K562 (cell line): Measurements from ENCODE around the gene TTYH2. TPM values are rescaled to one million over a fixed set of nuclear protein-coding genes. Genes with fewer than 3 reads are reported as not detected.
A peak's percentile ranks its signal among the peaks of the same experiment; 100 is the strongest.

Experiments
- ATAC-seq: fragments of 200-7000 bp; cut with Tn5 transposase; 3 replicates; pipeline ENCODE4 v1.9.1; 2020; ENCODE audit warnings: moderate library complexity
- BruUV-seq: library from RNA; stranded (reverse); fragments of 400-500 nt; replicated peaks from 2 replicates; lab custom pipeline; 2021; lab: Mats Ljungman, UMichigan
- CTCF ChIA-PET: fragments of 300-600 bp; formaldehyde crosslinking; extraction: SDS; loops from one replicate; lab custom pipeline; 2021; ENCODE audit warnings: low intra/inter-chr PET ratio; lab: Yijun Ruan, JAX
- POLR2A ChIA-PET: fragments of 300-600, 350-650 bp; sonication (Branson Sonifier 250); formaldehyde crosslinking; extraction: SDS; loops from one replicate; lab custom pipeline; 2021; ENCODE audit warnings: antibody characterized with exemption, inconsistent platforms; lab: Yijun Ruan, JAX
- DNase-seq, 4 experiments: peaks; one replicate each; pipeline versions ENCODE4 v3.0.0 to v3.0.0-alpha.2; 2011 to 2018; ENCODE audit warnings: low spot score in 3 of 4, mixed read lengths in 3 of 4; ENCODE audit errors: extremely low read depth in 1 of 4
- FAIRE-seq: peaks from 2 replicates; lab custom pipeline; 2011; peaks lifted over from hg19 to GRCh38; lab: Jason Lieb, UNC
- H2AFZ ChIP-seq: 2 replicates; pipeline ENCODE4 v1.6.0; 2011; ENCODE audit warnings: low read depth, low read length, control low read depth, inconsistent platforms
- H3K27ac ChIP-seq: fragments of 200-600 bp; 3 replicates; pipeline ENCODE4 v1.8.0; 2011; ENCODE audit warnings: low read depth, mild to moderate bottlenecking, control low read depth, inconsistent platforms, low read length, moderate library complexity, mixed read lengths; ENCODE audit errors: extremely low read depth
- H3K27me3 ChIP-seq, 2 experiments: fragments of 300-600 bp in 1 of 2; 2 replicates in 1 of 2; 3 replicates in 1 of 2; pipeline versions ENCODE4 v1.6.0 to v1.8.0; 2011; ENCODE audit warnings: inconsistent platforms in 2 of 2, low read length in 2 of 2, mild to moderate bottlenecking in 1 of 2, mixed read lengths in 1 of 2, moderate library complexity in 1 of 2; ENCODE audit not compliant: control insufficient read depth in 2 of 2, insufficient read depth in 2 of 2
- H3K36me3 ChIP-seq: fragments of 300-600 bp; 3 replicates; pipeline ENCODE4 v1.8.0; 2011; ENCODE audit warnings: mild to moderate bottlenecking, low read length, inconsistent platforms; ENCODE audit not compliant: control insufficient read depth, insufficient read depth
- H3K4me1 ChIP-seq, 2 experiments: fragments of 200-600 bp in 1 of 2; replicated peaks in 1 of 2; 2 replicates in 1 of 2; 3 replicates in 1 of 2; pipeline versions ENCODE4 v1.5.1 to v1.8.0; 2011; ENCODE audit warnings: inconsistent platforms in 2 of 2, low read length in 2 of 2, mild to moderate bottlenecking in 1 of 2, mixed read lengths in 1 of 2, moderate library complexity in 1 of 2; ENCODE audit not compliant: control insufficient read depth in 2 of 2, insufficient read depth in 2 of 2
- H3K4me2 ChIP-seq: 2 replicates; pipeline ENCODE4 v1.6.1; 2011; ENCODE audit warnings: low read length, control low read depth, inconsistent platforms, mixed read lengths; ENCODE audit not compliant: insufficient read depth
- H3K4me3 ChIP-seq: fragments of 200-600 bp; sonication (generic), shearing (Covaris generic); 2 replicates; pipeline ENCODE4 v1.5.1; 2016; ENCODE audit warnings: control low read depth, inconsistent platforms
- H3K79me2 ChIP-seq: fragments of 200-600 bp; 3 replicates; pipeline ENCODE4 v1.8.0; 2011; ENCODE audit warnings: low read length, inconsistent platforms; ENCODE audit not compliant: control insufficient read depth, insufficient read depth
- H3K9ac ChIP-seq, 2 experiments: 2 replicates each; pipeline versions ENCODE4 v1.6.0 to v1.6.1; 2011; ENCODE audit warnings: low read depth in 2 of 2, low read length in 2 of 2, control low read depth in 1 of 2, inconsistent platforms in 1 of 2, mild to moderate bottlenecking in 1 of 2, mixed read lengths in 1 of 2; ENCODE audit not compliant: insufficient read depth in 1 of 2
- H3K9me1 ChIP-seq: one replicate; pipeline ENCODE4 v1.6.0; 2011; ENCODE audit warnings: inconsistent platforms, mild to moderate bottlenecking, low read length, moderate library complexity; ENCODE audit not compliant: control insufficient read depth, insufficient read depth
- H3K9me3 ChIP-seq: replicated peaks from 2 replicates; pipeline ENCODE4 v1.5.1; 2011; ENCODE audit warnings: low read depth, low read length, inconsistent platforms; ENCODE audit not compliant: control insufficient read depth, insufficient read depth
- H4K20me1 ChIP-seq: replicated peaks from 2 replicates; pipeline ENCODE4 v1.6.1; 2011; ENCODE audit warnings: low read length, inconsistent platforms, mixed read lengths; ENCODE audit not compliant: control insufficient read depth, insufficient read depth
- BACH1 ChIP-seq: fragments of 200-800 bp; sonication (Bioruptor generic); IDR thresholded peaks from 2 replicates; pipeline ENCODE4 v1.6.1; 2016; ENCODE audit warnings: missing genetic modification characterization, missing compliant biosample characterization
- C11orf30 ChIP-seq: fragments of 450-650 bp; IDR thresholded peaks from 2 replicates; pipeline ENCODE4 v1.6.1; 2016; ENCODE audit warnings: low read depth, mild to moderate bottlenecking
- DPF2 ChIP-seq: fragments of 450-650 bp; IDR thresholded peaks from 2 replicates; pipeline ENCODE4 v1.6.1; 2016
- ETV5 ChIP-seq: sonication (generic); formaldehyde crosslinking; IDR thresholded peaks from 2 replicates; pipeline ENCODE4 v1.4.0; 2020; ENCODE audit warnings: low read depth, mild to moderate bottlenecking, missing genetic modification reagents
- FOXK2 ChIP-seq, 2 experiments: fragments of 450-650 bp; IDR thresholded peaks in 1 of 2; conservative IDR thresholded peaks in 1 of 2; 2 replicates each; pipeline ENCODE4 v1.6.1; 2016; ENCODE audit warnings: low read depth in 2 of 2, mild to moderate bottlenecking in 1 of 2
- HDAC6 ChIP-seq: IDR thresholded peaks from 2 replicates; pipeline ENCODE4 v1.6.1; 2012; ENCODE audit warnings: low read depth, mild to moderate bottlenecking, control low read depth, inconsistent platforms, low read length, moderate library complexity
- KDM1A ChIP-seq, 2 experiments: fragments of 450-650 bp; IDR thresholded peaks; 2 replicates each; pipeline ENCODE4 v1.6.1; 2016; ENCODE audit warnings: mild to moderate bottlenecking in 2 of 2
- LEF1 ChIP-seq: fragments of 450-650 bp; IDR thresholded peaks from 2 replicates; pipeline ENCODE4 v1.6.1; 2016; ENCODE audit warnings: mild to moderate bottlenecking
- MAFF ChIP-seq: IDR thresholded peaks from 2 replicates; pipeline ENCODE4 v1.6.1; 2012; ENCODE audit warnings: low read length, improper control_type of control experiment
- MAFK ChIP-seq: IDR thresholded peaks from 2 replicates; pipeline ENCODE4 v1.6.1; 2011; ENCODE audit warnings: low read length, improper control_type of control experiment
- NBN ChIP-seq: fragments of 450-650 bp; IDR thresholded peaks from 2 replicates; pipeline ENCODE4 v1.6.1; 2016; ENCODE audit warnings: low read depth, mild to moderate bottlenecking
- NFE2 ChIP-seq: IDR thresholded peaks from 2 replicates; pipeline ENCODE4 v1.6.1; 2014; ENCODE audit warnings: antibody characterized with exemption, low read depth
- SAP30 ChIP-seq: fragments of 200-600 bp; sonication (generic); IDR thresholded peaks from 2 replicates; pipeline ENCODE4 v1.6.1; 2012; ENCODE audit warnings: borderline replicate concordance, low read depth, mild to moderate bottlenecking, moderate library complexity, low read length, control low read depth, inconsistent platforms; ENCODE audit not compliant: insufficient read depth, poor library complexity, severe bottlenecking
- TOE1 ChIP-seq, 2 experiments: fragments of 450-650 bp in 1 of 2; sonication (generic) in 1 of 2; formaldehyde crosslinking in 1 of 2; IDR thresholded peaks; 2 replicates each; pipeline versions ENCODE4 v1.7.1 to v1.8.0; 2016 to 2022; ENCODE audit warnings: borderline replicate concordance in 2 of 2, mild to moderate bottlenecking in 2 of 2, antibody characterized with exemption in 1 of 2, inconsistent platforms in 1 of 2, low read depth in 1 of 2, missing genetic modification reagents in 1 of 2, moderate library complexity in 1 of 2
- TRIM24 ChIP-seq, 2 experiments: fragments of 450-650 bp; IDR thresholded peaks; 2 replicates each; pipeline ENCODE4 v1.6.1; 2016
- XRCC3 ChIP-seq: fragments of 450-650 bp; IDR thresholded peaks from 2 replicates; pipeline ENCODE4 v1.6.1; 2017; ENCODE audit warnings: mild to moderate bottlenecking, moderate library complexity
- ZNF384 ChIP-seq: IDR thresholded peaks from 2 replicates; pipeline ENCODE4 v1.6.1; 2012; ENCODE audit warnings: low read depth, low read length, improper control_type of control experiment
- ZNF445 ChIP-seq: fragments of 250-450 bp; sonication (Bioruptor Pico); IDR thresholded peaks from 2 replicates; pipeline ENCODE4 v1.4.0; 2020; ENCODE audit warnings: low read depth, mild to moderate bottlenecking, moderate library complexity
- ZNF77 ChIP-seq: fragments of 250-450 bp; sonication (Bioruptor Pico); IDR thresholded peaks from 2 replicates; pipeline ENCODE4 v1.5.0; 2020
- whole genome bisulfite sequencing: fragments of 100-300 bp; shearing (Covaris generic); methylation state at CpG from one replicate; pipeline ENCODE4 v1.1.6; 2016; ENCODE audit warnings: low coverage, mixed read lengths; ENCODE audit not compliant: insufficient coverage; ENCODE audit errors: missing lambda C conversion rate; 5-methylcytosine and 5-hydroxymethylcytosine counted together
- in situ Hi-C: fragments of 300-500 bp; cut with MboI; formaldehyde crosslinking; loops from 4 replicates; pipeline ENCODE4 v1.15.0; 2018; ENCODE audit warnings: inconsistent platforms, mixed read lengths
- intact Hi-C: fragments of 100-400 bp; cut with micrococcal nuclease; formaldehyde crosslinking; loops from 2 replicates; pipeline ENCODE4 v1.14.2; 2022
- polyA plus RNA-seq, 8 experiments: library from polyadenylated mRNA; depleted of rRNA in 4 of 8; stranded (reverse) in 5 of 8; unstranded in 3 of 8; fragments of >200 nt; fragmentation: Nextera tagmentation in 2 of 8; fragmentation: Illumina TruSeq in 1 of 8; extraction: Ambion mirVana in 2 of 8; extraction: Trizol in 1 of 8; gene quantifications; 2 replicates each; pipeline versions ENCODE4 v1.2.1 to v1.2.3, GENCODE V29; 2011 to 2014; ENCODE audit warnings: inconsistent platforms in 1 of 8, missing spikeins in 1 of 8
- total RNA-seq, 7 experiments: library from RNA; depleted of rRNA in 6 of 7; stranded (reverse); fragments of >200 nt in 6 of 7; fragmentation: Illumina TruSeq in 2 of 7; extraction: Trizol in 2 of 7; gene quantifications; 2 replicates each; pipeline versions ENCODE4 v1.2.1 to v1.2.3, GENCODE V29; 2011 to 2021; ENCODE audit warnings: low replicate concordance in 1 of 7
- TF ChIP-seq, protein P1 (sequence below): fragments of 250-450 bp; sonication (Bioruptor Pico); IDR thresholded peaks from 2 replicates; pipeline ENCODE4 v1.5.0; 2021; ENCODE audit warnings: mild to moderate bottlenecking, moderate library complexity

TTYH2 gene
- total and polyA plus RNA-seq, 9 of the 15 experiments (the other 6 are each of a cell fraction or from before 2014, with no cell fraction given) = 0.03 to 2.0 (median 0.91) TPM

- TF ChIP-seq, protein P1, sequence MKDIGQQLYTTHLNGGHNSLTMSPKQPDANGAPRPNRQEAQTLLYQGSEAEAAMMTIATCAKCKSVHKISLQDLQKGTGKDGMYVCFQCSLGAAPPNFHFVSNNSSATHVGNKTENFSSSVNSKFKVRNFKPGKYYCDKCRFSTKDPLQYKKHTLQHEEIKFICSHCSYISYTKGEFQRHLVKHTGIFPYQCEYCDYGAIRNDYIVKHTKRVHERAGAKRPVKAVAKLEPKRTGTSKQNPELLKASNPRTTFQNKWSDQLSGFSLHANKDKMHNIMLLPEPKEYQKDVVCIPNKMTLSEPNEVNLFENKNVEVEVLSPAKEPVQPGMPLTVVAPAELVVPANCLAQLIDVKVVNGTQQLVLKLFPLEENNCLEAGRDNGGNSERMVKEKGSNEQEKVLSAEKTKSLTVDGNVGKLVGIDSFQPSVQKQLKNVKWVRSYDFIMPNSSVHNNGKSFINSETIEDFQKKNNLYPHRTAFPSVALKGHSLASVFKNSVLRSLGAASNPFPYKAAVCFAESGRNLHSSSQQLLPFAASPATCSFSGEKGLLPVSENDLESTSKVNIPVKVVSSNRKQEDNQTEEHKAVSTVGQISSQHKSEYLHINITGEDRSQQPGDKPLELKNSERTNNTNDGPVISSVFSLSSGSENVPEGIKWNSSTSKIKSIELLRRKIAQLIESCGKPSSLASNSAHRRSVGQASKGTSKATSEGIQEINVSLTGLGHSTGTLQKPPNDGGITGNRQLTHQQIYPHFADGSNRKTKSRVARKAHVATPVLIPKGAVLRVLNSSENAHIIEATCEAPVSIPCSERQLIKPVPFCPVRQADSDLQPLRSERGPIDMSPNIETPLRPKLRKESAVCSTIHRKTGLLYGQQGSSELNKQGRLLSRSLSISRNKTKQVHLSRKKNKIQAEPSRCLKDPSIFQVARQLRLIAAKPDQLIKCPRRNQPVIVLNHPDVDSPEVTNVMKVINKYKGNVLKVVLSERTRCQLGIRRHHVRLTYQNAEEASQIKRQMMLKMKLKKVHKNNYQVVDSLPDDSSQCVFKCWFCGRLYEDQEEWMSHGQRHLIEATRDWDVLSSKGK (CRISPR knock-in tag) = no peak
- TF ChIP-seq TOE1 (IDR thresholded peaks at IDR 0.05; ENCODE audit: borderline replicate concordance) (no peak), TOE1 (CRISPR knock-in tag; IDR thresholded peaks at IDR 0.05; ENCODE audit: borderline replicate concordance, low read depth) (no peak), HDAC6 (no peak), ETV5 (CRISPR knock-in tag) (no peak), ZNF77 (CRISPR knock-in tag) (no peak)
These were observed 5.1 kb downstream of the TTYH2 start (continued) for GRCh38 chr17:74218436-74218835.

DNA sequence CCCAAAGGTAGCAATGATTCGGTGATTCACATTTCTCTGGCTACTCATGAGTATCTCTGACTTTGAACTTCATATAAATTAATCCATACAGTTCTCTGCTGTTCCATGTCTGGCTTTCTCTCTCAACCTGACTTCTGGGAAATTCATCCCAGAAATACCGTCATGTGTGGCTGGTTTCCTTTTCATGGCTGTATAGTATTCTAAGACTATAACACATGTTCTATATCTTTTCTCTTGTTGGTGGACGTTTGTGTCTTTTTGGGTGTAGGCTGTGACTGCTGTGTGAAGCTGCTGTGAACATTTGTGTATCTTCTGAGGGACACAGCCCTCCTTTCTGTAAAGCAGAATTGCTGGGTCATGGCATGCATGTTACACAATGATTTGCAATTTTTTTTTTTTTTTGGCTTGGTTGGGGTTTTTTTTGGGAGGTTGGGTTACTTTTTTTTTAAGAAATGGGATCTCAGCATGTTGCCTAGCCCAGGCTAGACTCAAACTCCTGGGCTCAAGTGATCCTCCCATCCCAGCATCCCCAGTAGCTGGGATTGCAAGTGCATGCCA is 6.3 kb downstream of the TTYH2 start:
- H3K9me1 ChIP-seq = no peaks in the 10 kb centered on the region
- ATAC-seq (peak; percentile 34; the same call in 1 of the 3 replicates), DNase-seq (no peak), FAIRE-seq (peak; percentile 79)
- in situ Hi-C loops = loop anchor here (5.0 kb wide), 1 partner anchor 63 kb away; no protein-coding TSS in a partner anchor
- 46% methylated on average over 3 of the region's 3 CpGs for WGBS
- intact Hi-C loops = no loop called here
- H2AFZ ChIP-seq = no peak overlapping the region
- no peak overlapping the region for H3K4me2 ChIP-seq
- no peak overlapping the region for H3K27ac ChIP-seq
- H3K36me3 ChIP-seq = no peaks in the 10 kb centered on the region
- POLR2A ChIA-PET = interaction anchor here (0.7 to 1.2 kb wide), 3 partner anchors 13 to 51 kb away, joined by 3 to 6 read pairs (median 3); no protein-coding TSS in a partner anchor
- H3K4me1 ChIP-seq = peaks cover 5 to 7% of the 10 kb centered on the region in 2 experiments; a peak in 4 of 5 replicates
- H3K9ac ChIP-seq = no peak overlapping the region
- no peaks in the 10 kb centered on the region for H3K27me3 ChIP-seq
- CTCF ChIA-PET = no interaction called here
- H3K9me3 ChIP-seq = no peaks in the 10 kb centered on the region
- no peaks in the 10 kb centered on the region for H3K79me2 ChIP-seq
- no TSS peak for BruUV-seq
- H4K20me1 ChIP-seq = no peaks in the 10 kb centered on the region
- H3K4me3 ChIP-seq = no peak overlapping the region
- no peak for TF ChIP-seq ZNF445 (CRISPR knock-in tag)
- no peak for TF ChIP-seq SAP30
- TF ChIP-seq KDM1A (IDR thresholded peaks at IDR 0.05) = peak in 1 of 2 experiments; percentile 65; a peak in 2 of 4 replicates
- peak; percentile 95 for TF ChIP-seq C11orf30
- TF ChIP-seq NBN = peak; percentile 18; the same call in 1 of the 2 replicates
- peak; percentile 70 for TF ChIP-seq MAFK
- no peak for TF ChIP-seq XRCC3
- TF ChIP-seq DPF2 = peak; percentile 89
- 0 out of 2 replicates have a peak, but pooled peaks have one; percentile 30 for TF ChIP-seq LEF1
- TF ChIP-seq NFE2 = peak; percentile 87
- peak; percentile 60 to 70; a peak in 3 of 4 replicates for TF ChIP-seq FOXK2 (conservative IDR thresholded peaks at IDR 0.05 in 1 of 2, IDR thresholded peaks at IDR 0.05 in 1 of 2; ENCODE audit: low read depth in 2 of 2)
- peak; percentile 95 for TF ChIP-seq ZNF384
- peak; percentile 64 to 72 for TF ChIP-seq TRIM24 (IDR thresholded peaks at IDR 0.05)
- TF ChIP-seq MAFF = peak; percentile 78
- TF ChIP-seq BACH1 (tag) = no peak
